ENCODE data around the gene FAM174B. TPM values are rescaled to one million over a fixed set of nuclear protein-coding genes. Genes with fewer than 3 reads are reported as not detected.
A peak's percentile ranks its signal among the peaks of the same experiment; 100 is the strongest.

The FAM174B gene
- total and polyA plus RNA-seq, 4 donors = 19.0 to 59.6 (median 42.3) TPM

- Histone ChIP-seq H3K4me1 (ENCODE audit: control insufficient read depth in 5 of 5, insufficient read depth in 5 of 5, low read length in 5 of 5) (peaks cover 0 to 29% (median 20%) of the 10 kb centered on the region in 5 donors), H3K27me3 (ENCODE audit: control insufficient read depth in 3 of 3, insufficient read depth in 3 of 3, low read length in 2 of 3) (no peaks in the 10 kb centered on the region), H3K9ac (ENCODE audit: insufficient read depth in 1 of 2, low read length in 2 of 2) (no peak overlapping the region), H3K27ac (ENCODE audit: low read depth in 1 of 2, low read length in 1 of 2) (peak overlapping the region; percentile 27 to 75), H3K4me3 (no peak overlapping the region), H3K36me3 (ENCODE audit: control insufficient read depth in 4 of 4, insufficient read depth in 4 of 4, low read length in 4 of 4) (peaks cover 0 to 8% (median 2%) of the 10 kb centered on the region in 4 donors), H3K9me3 (ENCODE audit: control insufficient read depth in 4 of 4, insufficient read depth in 3 of 4, low read length in 3 of 4) (peaks cover 0 to 2% (median 0%) of the 10 kb centered on the region in 4 donors)
- peak; percentile 64 for ATAC-seq (ENCODE audit: insufficient read depth, low FRiP score)
- no peak for TF ChIP-seq CTCF (IDR thresholded peaks at IDR 0.05; ENCODE audit: control extremely low read depth, extremely low read depth)
- 66 to 81% methylated on average over 22 of the region's 22 CpGs for WGBS, 2 donors
- DNase-seq = peak; percentile 42 to 67 (median 48)
Observed at GRCh38 chr15:92617549-92618520, 37.7 kb downstream of the FAM174B start.

GRCh38 chr15:92616621-92617548 lies 38.7 kb downstream of the FAM174B start:
- WGBS, 2 donors = 81 to 94% methylated on average over 25 of the region's 25 CpGs
- DNase-seq = no peak
- no peak for ATAC-seq (ENCODE audit: insufficient read depth, low FRiP score)
- H3K9ac ChIP-seq (ENCODE audit: insufficient read depth in 1 of 2, low read length in 2 of 2) = no peak overlapping the region
- peak overlapping the region; percentile 27 to 75 for H3K27ac ChIP-seq (ENCODE audit: low read depth in 1 of 2, low read length in 1 of 2)
- peaks cover 0 to 2% (median 0%) of the 10 kb centered on the region in 4 donors for H3K9me3 ChIP-seq (ENCODE audit: control insufficient read depth in 4 of 4, insufficient read depth in 3 of 4, low read length in 3 of 4)
- TF ChIP-seq CTCF (IDR thresholded peaks at IDR 0.05; ENCODE audit: control extremely low read depth, extremely low read depth) = no peak
- H3K4me3 ChIP-seq = no peak overlapping the region
- H3K27me3 ChIP-seq (ENCODE audit: control insufficient read depth in 3 of 3, insufficient read depth in 3 of 3, low read length in 2 of 3) = no peaks in the 10 kb centered on the region
- peaks cover 0 to 8% (median 2%) of the 10 kb centered on the region in 4 donors for H3K36me3 ChIP-seq (ENCODE audit: control insufficient read depth in 4 of 4, insufficient read depth in 4 of 4, low read length in 4 of 4)
- H3K4me1 ChIP-seq (ENCODE audit: control insufficient read depth in 5 of 5, insufficient read depth in 5 of 5, low read length in 5 of 5) = peaks cover 0 to 29% (median 20%) of the 10 kb centered on the region in 5 donors

GRCh38 chr15:92614791-92615785 lies 40.5 kb downstream of the FAM174B start:
- Histone ChIP-seq H3K27ac (ENCODE audit: low read depth in 1 of 2, low read length in 1 of 2) (peak overlapping the region in 1 of 2 donors; percentile 67), H3K4me1 (ENCODE audit: control insufficient read depth in 5 of 5, insufficient read depth in 5 of 5, low read length in 5 of 5) (peaks cover 0 to 29% (median 19%) of the 10 kb centered on the region in 5 donors), H3K9me3 (ENCODE audit: control insufficient read depth in 4 of 4, insufficient read depth in 3 of 4, low read length in 3 of 4) (peaks cover 0 to 2% (median 0%) of the 10 kb centered on the region in 4 donors), H3K36me3 (ENCODE audit: control insufficient read depth in 4 of 4, insufficient read depth in 4 of 4, low read length in 4 of 4) (peaks cover 0 to 8% (median 2%) of the 10 kb centered on the region in 4 donors), H3K27me3 (ENCODE audit: control insufficient read depth in 3 of 3, insufficient read depth in 3 of 3, low read length in 2 of 3) (no peaks in the 10 kb centered on the region), H3K9ac (ENCODE audit: insufficient read depth in 1 of 2, low read length in 2 of 2) (no peak overlapping the region), H3K4me3 (no peak overlapping the region)
- 68 to 84% methylated on average over 18 of the region's 18 CpGs for WGBS, 2 donors
- DNase-seq (no peak), ATAC-seq (ENCODE audit: insufficient read depth, low FRiP score) (no peak)
- TF ChIP-seq CTCF (IDR thresholded peaks at IDR 0.05; ENCODE audit: control extremely low read depth, extremely low read depth) = no peak
